ENCODE data around the gene SAE1.

The SAE1 gene

DNA sequence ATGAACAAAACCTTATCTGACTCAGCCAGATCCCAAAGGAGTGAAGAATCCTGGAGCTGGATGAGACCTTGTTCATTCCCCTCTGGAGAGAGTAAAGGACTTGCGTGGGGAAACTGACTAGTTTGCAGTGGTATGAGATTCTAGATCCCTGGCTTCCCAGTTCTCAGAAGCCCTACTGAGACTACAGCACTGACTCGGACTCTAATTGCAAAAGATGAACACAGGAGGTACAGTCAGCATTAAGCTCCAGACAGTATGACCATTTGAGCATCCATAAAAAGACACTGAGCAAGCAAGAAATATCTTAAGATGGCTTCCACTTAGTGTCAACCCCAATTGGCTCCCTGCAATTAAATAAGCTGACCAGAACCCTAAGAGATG, 23.8 kb upstream of the SAE1 start:
- DNase-seq (ENCODE audit: low spot score), result no peak

DNA sequence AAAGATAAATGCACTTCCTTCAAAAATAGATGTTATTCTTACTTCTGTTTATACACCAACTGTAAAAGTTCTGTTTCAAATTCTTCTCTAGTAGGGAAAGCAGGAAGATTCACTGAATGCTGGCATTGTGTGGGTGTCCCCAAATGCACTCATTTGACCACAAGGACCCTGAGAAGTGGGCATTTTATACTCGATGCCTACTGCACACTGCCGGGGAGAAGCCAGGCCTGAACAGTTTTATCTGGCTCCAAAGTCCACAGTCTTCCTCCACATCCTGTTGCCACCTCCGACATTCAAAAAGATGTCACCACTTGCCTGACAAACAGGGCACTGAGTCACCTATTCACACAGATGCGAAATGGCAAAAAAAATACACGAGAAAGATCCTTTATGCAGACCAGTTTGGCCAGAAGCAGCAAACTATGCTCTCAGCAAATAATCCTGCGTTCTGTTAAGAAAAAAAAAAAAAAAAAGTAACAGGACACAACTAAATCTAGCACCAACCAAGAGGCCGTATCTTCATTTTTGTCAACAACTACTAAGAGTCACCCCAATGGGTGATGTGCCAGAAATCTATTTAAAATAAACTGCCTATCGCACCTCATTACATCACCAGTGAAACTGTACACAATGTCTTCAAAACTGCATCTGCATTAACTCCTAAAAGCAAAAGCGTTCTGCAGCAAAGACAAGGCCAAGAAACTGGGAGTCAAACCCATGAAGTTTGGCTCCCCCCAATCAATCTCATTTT, 23.3 kb upstream of the SAE1 start:
- DNase-seq (ENCODE audit: low spot score), result no peak

DNA sequence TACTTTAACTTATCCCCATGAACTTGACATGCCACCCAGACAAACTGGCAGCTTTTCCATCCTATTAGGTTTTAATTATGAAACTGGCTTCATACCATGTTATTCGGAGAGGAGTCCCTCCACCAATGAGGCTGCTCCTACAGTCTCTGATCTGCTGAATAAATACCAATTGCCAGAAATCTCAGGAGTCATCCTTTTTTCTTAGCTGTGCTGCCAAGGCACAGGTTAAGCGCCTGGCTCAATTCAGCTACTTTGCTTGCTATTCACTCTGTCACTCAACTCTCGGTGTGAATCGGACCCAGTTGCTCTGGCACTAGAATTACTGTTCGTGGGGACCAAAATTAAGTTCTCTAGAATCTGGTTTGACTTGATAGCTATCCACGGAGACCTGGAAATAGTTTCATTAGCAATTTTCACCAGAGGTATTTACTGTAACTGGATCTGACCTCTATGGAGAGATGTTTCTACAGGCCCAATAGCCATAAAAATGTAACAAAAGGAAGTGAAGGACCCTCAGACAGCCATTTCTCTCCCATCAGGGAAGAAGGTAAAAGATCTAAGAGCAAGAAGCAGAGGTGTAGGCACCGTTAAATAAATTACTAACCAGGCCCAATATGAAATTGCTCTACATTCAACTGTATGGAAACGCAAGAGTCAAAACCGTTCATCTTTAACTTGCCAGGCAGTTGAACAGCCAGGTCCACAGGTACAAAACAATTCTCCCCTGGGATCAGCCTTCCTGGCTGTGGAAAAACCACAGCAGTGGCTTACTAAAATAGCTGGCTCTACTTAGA, 22.5 kb upstream of the SAE1 start:
- DNase-seq (ENCODE audit: low spot score), result no peak

- DNase-seq (ENCODE audit: low spot score), result no peak
These were observed 21.5 kb upstream of the SAE1 start for GRCh38 chr19:47109177-47109540.

DNA sequence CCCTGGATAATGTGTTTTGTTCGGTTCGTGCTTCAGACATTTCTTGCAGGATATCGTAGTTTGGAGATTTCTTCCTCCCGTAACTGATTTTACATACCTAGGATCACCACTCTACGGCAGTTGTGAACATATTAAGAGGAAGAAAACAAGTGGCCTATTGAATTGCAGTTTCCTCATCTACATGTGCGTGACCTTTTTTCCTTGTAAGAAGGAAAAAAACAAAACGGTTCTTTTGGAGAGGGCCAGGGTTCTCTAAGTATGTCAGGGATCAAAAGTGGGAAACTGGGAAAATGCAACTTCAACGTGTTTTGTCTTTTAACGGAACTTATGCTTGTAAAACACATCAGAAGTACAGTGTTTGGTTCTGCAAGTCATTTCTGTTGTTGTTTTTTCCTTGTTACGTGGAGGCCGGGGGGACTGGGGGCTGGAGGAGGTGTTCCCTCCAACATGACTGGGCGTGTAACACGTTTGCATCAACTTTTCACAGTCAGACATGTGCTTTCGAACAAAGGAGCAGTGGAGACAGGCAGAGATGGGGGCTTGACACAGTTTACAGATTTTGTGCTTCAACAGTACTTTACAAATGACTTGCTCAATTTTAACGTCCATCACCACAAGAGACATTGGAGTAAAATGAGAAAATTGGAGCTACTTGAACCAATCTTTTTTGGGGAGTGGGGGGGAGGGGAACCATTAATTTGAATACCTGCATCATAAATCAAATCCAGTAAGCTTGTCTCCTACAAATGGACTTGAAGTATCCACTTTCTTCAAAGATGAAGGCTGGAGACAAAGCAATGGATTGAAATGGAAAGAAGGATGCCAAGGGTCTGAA, 20.9 kb upstream of the SAE1 start:
- DNase-seq (ENCODE audit: low spot score), result no peak

DNA sequence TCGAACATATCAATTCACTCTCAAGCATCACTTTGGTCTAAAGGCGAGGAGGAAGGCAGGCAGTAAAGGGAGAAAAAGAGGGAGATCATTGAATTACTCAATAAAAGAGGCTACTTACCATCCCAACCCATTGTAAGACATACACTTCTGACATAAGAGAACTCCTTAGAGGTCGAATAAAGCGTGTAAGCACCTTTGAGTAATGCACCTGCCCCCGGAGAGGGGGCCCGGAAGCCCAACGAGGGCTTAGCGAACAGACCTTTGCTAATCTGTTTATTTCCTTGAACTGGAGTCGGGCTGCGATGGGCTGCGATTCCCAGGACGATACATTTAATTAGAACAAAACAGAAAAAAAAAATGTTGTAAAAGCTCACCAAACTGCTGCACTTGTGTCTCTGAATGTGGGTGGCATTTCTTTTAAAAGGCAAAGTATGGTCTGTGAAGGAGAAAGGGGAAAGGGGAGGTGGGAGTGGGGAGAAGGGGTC, 20.1 kb upstream of the SAE1 start:
- no peak for DNase-seq (ENCODE audit: low spot score)

GRCh38 chr19:47111006-47111621, 19.5 kb upstream of the SAE1 start:
- DNase-seq (ENCODE audit: low spot score), result no peak

DNA sequence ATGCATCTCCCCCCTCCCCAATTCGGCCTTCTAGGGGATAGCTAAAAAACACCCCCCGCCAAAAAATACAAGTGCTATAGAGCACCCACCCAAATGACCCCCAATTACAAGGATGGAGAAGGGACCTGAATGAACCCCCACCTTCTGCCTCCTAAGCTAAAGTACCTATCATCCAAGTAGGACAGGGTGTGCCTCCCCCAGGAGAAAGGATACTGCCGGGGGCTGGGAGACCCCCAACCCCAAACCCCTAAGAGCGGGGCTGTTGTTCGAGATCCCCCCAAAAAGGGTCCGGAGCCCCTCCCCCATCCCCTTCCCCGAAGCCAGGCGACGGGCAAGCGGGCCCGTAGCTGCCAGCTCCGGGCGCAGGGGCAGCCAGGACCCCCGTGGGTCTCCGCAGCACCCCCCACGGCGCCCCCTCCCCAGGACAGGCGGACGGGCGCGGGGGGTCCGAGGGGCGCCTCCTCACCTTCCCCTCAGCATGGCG, 18.9 kb upstream of the SAE1 start:
- DNase-seq (ENCODE audit: low spot score), result no peak

DNA sequence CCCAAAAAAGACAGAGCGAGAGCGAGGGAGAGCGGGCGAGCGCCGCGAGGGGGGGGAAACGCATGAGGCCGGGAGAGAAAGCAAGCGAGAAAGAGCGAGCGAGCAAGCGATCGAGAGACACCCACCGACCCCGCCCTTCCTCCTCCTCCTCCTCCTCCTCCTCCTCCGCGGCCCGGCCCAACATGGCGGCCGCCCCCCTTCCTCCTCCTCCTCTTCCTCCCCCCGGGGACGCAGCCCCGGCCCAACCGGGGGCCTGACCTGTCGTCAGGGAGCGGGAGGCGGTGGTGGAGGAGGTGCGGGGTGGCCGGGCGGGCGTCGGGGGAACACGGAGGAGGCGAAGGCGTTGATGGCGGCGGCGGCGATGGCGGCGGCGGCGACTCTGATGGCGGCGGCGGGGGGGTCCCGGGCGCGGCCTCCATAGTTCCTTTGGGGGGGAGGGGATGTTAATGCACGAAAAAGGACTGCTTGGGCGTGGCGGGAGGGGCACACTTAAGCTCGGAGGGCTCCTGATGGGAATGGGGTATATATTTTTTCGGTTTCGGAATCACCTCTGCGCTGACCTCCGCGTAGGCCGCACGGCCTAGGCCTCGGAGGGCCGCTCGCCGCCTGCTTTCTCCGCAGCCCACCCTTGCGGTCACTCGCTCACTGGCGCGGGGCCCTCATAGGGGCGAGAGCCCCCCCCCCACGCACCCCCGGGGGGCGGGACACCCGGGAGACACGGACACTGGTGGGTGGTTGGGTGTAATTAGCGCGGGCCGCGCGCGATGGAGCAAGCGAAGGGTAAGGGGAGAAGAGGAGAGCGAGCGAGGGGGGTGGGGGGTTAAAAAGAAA, 18.3 kb upstream of the SAE1 start:
- no peak for DNase-seq (ENCODE audit: low spot score)

GRCh38 chr19:47112997-47113849, 17.4 kb upstream of the SAE1 start, which contains the start of gene ZC3H4:
ZC3H4 (minus strand) TSS chr19:47113776; CDS start chr19:47112584, 1,192 bp downstream.
- DNase-seq (ENCODE audit: low spot score), result peak; percentile 98

- no peak for DNase-seq (ENCODE audit: low spot score)
These were observed 16.6 kb upstream of the SAE1 start for GRCh38 chr19:47113850-47114651.

DNA sequence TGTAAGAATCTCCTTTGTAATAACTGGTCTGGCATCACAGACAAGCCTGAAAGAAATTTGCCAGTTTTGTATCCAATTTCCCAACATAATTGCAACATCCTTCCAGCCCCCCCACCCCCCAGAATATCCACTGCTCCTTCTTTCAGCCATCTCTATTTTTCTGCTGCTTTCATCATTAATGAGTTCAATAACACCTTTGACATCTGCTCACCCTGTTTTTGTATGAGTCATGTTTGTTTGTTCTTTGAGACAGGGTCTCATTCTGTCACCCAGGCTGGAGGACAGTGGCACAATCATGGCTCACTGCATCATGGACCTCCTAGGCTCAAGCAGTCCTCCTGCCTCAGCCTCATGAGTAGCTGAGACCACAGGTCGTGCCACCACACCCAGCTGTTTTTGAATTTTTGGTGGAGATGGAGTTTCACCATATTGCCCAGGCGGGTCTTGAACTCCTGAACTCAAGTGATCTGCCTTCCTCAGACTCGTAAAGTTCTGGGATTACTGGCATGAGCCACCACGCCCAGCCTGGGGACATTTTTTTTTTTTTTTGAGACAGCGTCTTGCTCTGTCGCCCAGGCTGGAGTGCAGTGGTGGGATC, 10.1 kb upstream of the SAE1 start:
- no peak for DNase-seq (ENCODE audit: low spot score)

DNA sequence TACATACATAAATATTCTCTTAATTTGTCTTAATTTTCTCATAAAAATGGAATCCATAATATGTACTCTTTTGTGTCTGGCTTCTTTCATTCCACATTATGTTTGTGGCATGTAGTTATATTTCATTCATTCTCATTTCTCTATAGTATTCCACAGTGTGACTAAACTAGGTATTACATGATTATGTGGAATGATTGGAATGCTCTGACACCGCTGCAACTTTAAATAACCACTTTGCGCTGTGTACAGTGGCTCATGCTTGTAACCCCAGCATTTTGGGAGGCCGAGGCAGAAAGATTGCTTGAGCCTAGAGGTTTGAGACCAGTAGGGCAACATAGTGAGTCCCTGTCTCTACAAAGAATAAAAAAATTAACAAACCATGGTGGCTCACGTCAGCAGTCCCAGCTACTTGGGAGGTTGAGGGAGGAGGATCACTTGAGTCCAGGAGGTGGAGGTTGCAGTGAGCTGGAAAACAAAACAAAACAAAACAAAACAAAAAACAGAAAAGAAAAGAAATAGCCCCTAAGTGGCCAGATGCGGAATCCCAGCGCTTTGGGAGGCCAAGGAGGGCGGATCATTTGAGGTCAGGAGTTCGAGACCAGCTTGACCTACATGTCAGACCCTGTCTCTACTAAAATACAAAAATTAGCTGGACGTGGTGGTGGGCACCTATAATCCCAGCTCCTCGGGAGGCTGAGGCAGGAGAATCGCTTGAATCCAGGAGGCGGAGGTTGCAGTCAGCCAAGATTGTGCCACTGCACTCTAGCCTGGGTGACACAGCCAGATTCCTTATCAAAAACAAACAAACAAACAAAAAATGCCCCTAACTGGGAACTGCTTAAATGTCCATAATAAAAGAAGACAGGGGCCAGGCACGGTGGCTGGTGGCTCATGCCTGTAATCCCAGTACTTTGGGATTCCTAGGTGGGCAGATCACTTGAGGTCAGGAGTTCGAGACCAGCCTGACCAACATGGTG, 8.0 kb upstream of the SAE1 start:
- DNase-seq (ENCODE audit: low spot score), result no peak

GRCh38 chr19:47123406-47123805, 7.2 kb upstream of the SAE1 start:
- DNase-seq (ENCODE audit: low spot score), result no peak

- DNase-seq (ENCODE audit: low spot score), result no peak
These were observed 5.5 kb upstream of the SAE1 start for GRCh38 chr19:47124937-47125668.

GRCh38 chr19:47125669-47125938, 5.0 kb upstream of the SAE1 start:
- DNase-seq (ENCODE audit: low spot score), result no peak

DNA sequence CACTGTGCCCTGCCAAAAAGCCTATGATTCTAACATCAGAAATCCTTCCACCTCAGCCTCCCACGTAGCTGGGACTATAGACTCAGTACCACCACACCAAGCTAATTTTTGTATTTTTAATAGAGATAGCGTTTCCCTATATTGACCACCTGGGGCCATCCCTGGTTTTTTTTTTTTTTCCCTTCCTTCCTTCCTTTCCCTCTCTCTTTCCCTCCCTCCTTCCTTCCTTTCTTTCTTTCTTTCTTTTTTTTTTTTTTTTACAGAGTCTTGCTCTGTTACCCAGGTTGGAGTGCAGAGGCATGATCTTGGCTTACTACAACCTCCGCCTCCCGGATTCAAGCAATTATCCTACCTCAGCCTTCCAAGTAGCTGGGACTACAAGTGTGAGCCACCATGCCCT, 1.1 kb upstream of the SAE1 start:
- DNase-seq (ENCODE audit: low spot score), result no peak
